ENCODE data around the gene DUSP3.

GRCh38 chr17:43722870-43723665, 55.7 kb downstream of the DUSP3 start:
- TF ChIP-seq CTCF (IDR thresholded peaks at IDR 0.05) (no peak), ZFX (IDR thresholded peaks at IDR 0.05; ENCODE audit: borderline replicate concordance) (no peak)

All from 22Rv1 (cell line).